Activated CD4-positive, alpha-beta T cell treated with anti-CD3 and anti-CD28 coated beads, Interleukin-2, Interleukin-6, amounts not matched to agents 100 ng/mL and 50 ng/mL, durations not matched to agents 16 hours and 8 hours (primary cell): ENCODE data around the gene ANKH.
A peak's percentile ranks its signal among the peaks of the same experiment; 100 is the strongest.
"Not testable (repeated sequence)": the region's sequence is repeated elsewhere in the genome, so short reads cannot be mapped to it uniquely, and the experiment has no call there.

Source experiments
- DNase-seq: peaks from one replicate; pipeline ENCODE4 v3.0.0-alpha.2; 2020

Gene ANKH

GRCh38 chr5:14871214-14872069, at the start of gene ANKH:
TSS of gene ANKH (minus strand) at chr5:14871778. CDS start at chr5:14871447, 331 bp downstream.
- DNase-seq = peak; percentile 88

GRCh38 chr5:14920121-14920520, 48.5 kb upstream of the ANKH start:
- peak; percentile 12 for DNase-seq

GRCh38 chr5:14919106-14919505, 47.5 kb upstream of the ANKH start:
- not testable (repeated sequence) for DNase-seq

GRCh38 chr5:14917719-14918118, 46.1 kb upstream of the ANKH start:
- no peak for DNase-seq

- no peak for DNase-seq
Measured at GRCh38 chr5:14915291-14915952, 43.8 kb upstream of the ANKH start.

- no peak for DNase-seq
Measured at GRCh38 chr5:14914623-14915260, 43.2 kb upstream of the ANKH start.

- DNase-seq = no peak
Measured at GRCh38 chr5:14914193-14914592, 42.6 kb upstream of the ANKH start.

GRCh38 chr5:14913096-14913495, 41.5 kb upstream of the ANKH start:
- no peak for DNase-seq

GRCh38 chr5:14912206-14912605, 40.6 kb upstream of the ANKH start:
- DNase-seq = no peak

GRCh38 chr5:14909369-14909768, 37.8 kb upstream of the ANKH start:
- no peak for DNase-seq

- no peak for DNase-seq
Measured at GRCh38 chr5:14908172-14908571, 36.6 kb upstream of the ANKH start.

- peak; percentile 9 for DNase-seq
Measured at GRCh38 chr5:14906628-14907027, 35.0 kb upstream of the ANKH start.

- no peak for DNase-seq
Measured at GRCh38 chr5:14902826-14903560, 31.4 kb upstream of the ANKH start.

GRCh38 chr5:14901462-14902051, 30.0 kb upstream of the ANKH start:
- no peak for DNase-seq

- DNase-seq = no peak
Measured at GRCh38 chr5:14900693-14901461, 29.3 kb upstream of the ANKH start.

GRCh38 chr5:14896131-14896530, 24.6 kb upstream of the ANKH start:
- no peak for DNase-seq

- no peak for DNase-seq
Measured at GRCh38 chr5:14895301-14895700, 23.7 kb upstream of the ANKH start.

- DNase-seq = no peak
Measured at GRCh38 chr5:14894748-14895147, 23.2 kb upstream of the ANKH start.

GRCh38 chr5:14893381-14893780, 21.8 kb upstream of the ANKH start:
- DNase-seq = no peak

GRCh38 chr5:14890846-14891245, 19.3 kb upstream of the ANKH start:
- DNase-seq = no peak

- no peak for DNase-seq
Measured at GRCh38 chr5:14884062-14884612, 12.6 kb upstream of the ANKH start.
